ENCODE measurements around the gene CCDC33. TPM values are rescaled to one million over a fixed set of nuclear protein-coding genes. Genes with fewer than 3 reads are reported as not detected.

Gene CCDC33
- polyA plus RNA-seq, 1 of the 3 experiments (the other 2 are of a cell fraction): 4.0 TPM

DNA sequence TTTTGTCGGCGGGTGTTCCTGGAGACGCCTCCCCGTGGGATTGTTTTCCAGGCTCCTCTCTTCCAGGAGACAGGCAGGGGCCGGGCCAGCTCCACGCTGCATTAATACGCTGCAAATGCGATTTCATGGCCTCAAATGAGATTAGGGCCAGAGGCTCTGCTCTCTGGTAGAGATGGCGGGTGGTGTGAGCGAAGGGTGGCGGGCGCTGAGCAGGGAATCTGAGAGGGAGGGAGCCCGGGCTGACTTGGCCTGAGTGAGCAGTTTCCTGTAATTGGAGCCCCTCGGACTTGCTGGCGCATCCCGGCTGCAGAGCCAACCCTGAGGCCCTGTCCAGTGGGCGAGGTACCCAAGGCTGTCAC is 7.4 kb upstream of the CCDC33 start:
- Histone ChIP-seq H3K9me3 (no peaks in the 10 kb centered on the region), H3K27me3 (ENCODE audit: insufficient read depth) (no peaks in the 10 kb centered on the region), H3K4me3 (ENCODE audit: low read depth in 2 of 2, low read length in 1 of 2) (no peak overlapping the region), H3K4me2 (peak overlapping the region; percentile 67), H3K79me2 (ENCODE audit: insufficient read depth) (no peaks in the 10 kb centered on the region), H3K4me1 (ENCODE audit: control insufficient read depth in 1 of 2, insufficient read depth in 2 of 2, low read depth in 1 of 2, low read length in 1 of 2) (peaks cover 35 to 84% of the 10 kb centered on the region in 2 experiments), H4K20me1 (ENCODE audit: insufficient read depth) (no peaks in the 10 kb centered on the region), H3K27ac (ENCODE audit: low read depth in 2 of 2, low read length in 1 of 2) (peak overlapping the region; percentile 72 to 100), H2AFZ (ENCODE audit: low read depth) (peak overlapping the region; percentile 92), H3K9ac (peak overlapping the region; percentile 33; the same call in 1 of the 2 replicates), H3K9me2 (no peaks in the 10 kb centered on the region), H3F3A (replicated peaks; ENCODE audit: insufficient read depth) (peaks cover 17% of the 10 kb centered on the region), H3K36me3 (replicated peaks in 1 of 2; ENCODE audit: control insufficient read depth in 1 of 2, insufficient read depth in 2 of 2, low read length in 1 of 2) (no peaks in the 10 kb centered on the region)
- peak; percentile 87 for DNase-seq
- CTCF ChIA-PET: interaction anchor here (0.6 to 5.4 kb wide), 15 partner anchors 9 to 101 kb away, joined by 3 to 35 read pairs (median 4); no protein-coding TSS in a partner anchor
- WGBS (ENCODE audit: low lambda C conversion rate): 2% methylated on average over 6 of the region's 17 CpGs
- POLR2A ChIA-PET: interaction anchor here (0.6 to 1.9 kb wide), 13 partner anchors 11 to 99 kb away, joined by 3 to 12 read pairs (median 4); partner anchors contain the start of genes ISLR2 and STRA6
- TF ChIP-seq EZH2phosphoT487 (IDR thresholded peaks at IDR 0.05; ENCODE audit: borderline replicate concordance, low read depth) (no peak), POLR2AphosphoS5 (IDR thresholded peaks at IDR 0.05; ENCODE audit: low read depth, low read length) (peak; percentile 54; the same call in 1 of the 2 replicates), SMC3 (IDR thresholded peaks at IDR 0.05; ENCODE audit: low read depth, low read length) (no peak; the same call in 1 of the 2 replicates), MEF2A (IDR thresholded peaks at IDR 0.05; ENCODE audit: borderline replicate concordance, low read depth) (no peak), FOXM1 (IDR thresholded peaks at IDR 0.05; ENCODE audit: low read depth) (no peak), TCF12 (IDR thresholded peaks at IDR 0.05) (peak; percentile 39; the same call in 1 of the 2 replicates), GATA2 (CRISPR knock-in tag; IDR thresholded peaks at IDR 0.05) (peak; percentile 76), RXRA (IDR thresholded peaks at IDR 0.05; ENCODE audit: borderline replicate concordance, low read depth) (no peak), JUND (IDR thresholded peaks at IDR 0.05) (no peak), GABPA (IDR thresholded peaks at IDR 0.05; ENCODE audit: low read depth) (no peak), EP300 (IDR thresholded peaks at IDR 0.05; ENCODE audit: borderline replicate concordance in 1 of 2, low read depth in 1 of 2, low read length in 1 of 2) (peak in 1 of 2 experiments; percentile 91; a peak in 3 of 4 replicates), TAF1 (IDR thresholded peaks at IDR 0.05; ENCODE audit: borderline replicate concordance, low read depth, low read length) (no peak), SIN3A (IDR thresholded peaks at IDR 0.05; ENCODE audit: borderline replicate concordance, low read depth, low read length) (no peak), IRF3 (IDR thresholded peaks at IDR 0.05; ENCODE audit: low read depth, low read length) (no peak), MXI1 (IDR thresholded peaks at IDR 0.05; ENCODE audit: low read depth, low read length) (peak; percentile 89; the same call in 1 of the 2 replicates), NRF1 (IDR thresholded peaks at IDR 0.05; ENCODE audit: low read depth, low read length) (no peak), ELF1 (IDR thresholded peaks at IDR 0.05) (peak; percentile 56), RAD21 (IDR thresholded peaks at IDR 0.05; ENCODE audit: low read length) (peak; percentile 46), USF2 (IDR thresholded peaks at IDR 0.05; ENCODE audit: borderline replicate concordance, low read depth, low read length) (no peak), CHD2 (IDR thresholded peaks at IDR 0.05; ENCODE audit: low read length, partially characterized antibody) (peak; percentile 80), NFIC (IDR thresholded peaks at IDR 0.05; ENCODE audit: borderline replicate concordance) (peak; percentile 29; the same call in 1 of the 2 replicates), FOSL2 (IDR thresholded peaks at IDR 0.05; ENCODE audit: borderline replicate concordance, low read depth) (no peak)
- TF ChIP-seq, protein P1, sequence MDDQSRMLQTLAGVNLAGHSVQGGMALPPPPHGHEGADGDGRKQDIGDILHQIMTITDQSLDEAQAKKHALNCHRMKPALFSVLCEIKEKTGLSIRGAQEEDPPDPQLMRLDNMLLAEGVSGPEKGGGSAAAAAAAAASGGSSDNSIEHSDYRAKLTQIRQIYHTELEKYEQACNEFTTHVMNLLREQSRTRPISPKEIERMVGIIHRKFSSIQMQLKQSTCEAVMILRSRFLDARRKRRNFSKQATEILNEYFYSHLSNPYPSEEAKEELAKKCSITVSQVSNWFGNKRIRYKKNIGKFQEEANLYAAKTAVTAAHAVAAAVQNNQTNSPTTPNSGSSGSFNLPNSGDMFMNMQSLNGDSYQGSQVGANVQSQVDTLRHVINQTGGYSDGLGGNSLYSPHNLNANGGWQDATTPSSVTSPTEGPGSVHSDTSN (IDR thresholded peaks at IDR 0.05): 0 out of 2 replicates have a peak, but pooled peaks have one; percentile 9
- TF ChIP-seq, protein P2, sequence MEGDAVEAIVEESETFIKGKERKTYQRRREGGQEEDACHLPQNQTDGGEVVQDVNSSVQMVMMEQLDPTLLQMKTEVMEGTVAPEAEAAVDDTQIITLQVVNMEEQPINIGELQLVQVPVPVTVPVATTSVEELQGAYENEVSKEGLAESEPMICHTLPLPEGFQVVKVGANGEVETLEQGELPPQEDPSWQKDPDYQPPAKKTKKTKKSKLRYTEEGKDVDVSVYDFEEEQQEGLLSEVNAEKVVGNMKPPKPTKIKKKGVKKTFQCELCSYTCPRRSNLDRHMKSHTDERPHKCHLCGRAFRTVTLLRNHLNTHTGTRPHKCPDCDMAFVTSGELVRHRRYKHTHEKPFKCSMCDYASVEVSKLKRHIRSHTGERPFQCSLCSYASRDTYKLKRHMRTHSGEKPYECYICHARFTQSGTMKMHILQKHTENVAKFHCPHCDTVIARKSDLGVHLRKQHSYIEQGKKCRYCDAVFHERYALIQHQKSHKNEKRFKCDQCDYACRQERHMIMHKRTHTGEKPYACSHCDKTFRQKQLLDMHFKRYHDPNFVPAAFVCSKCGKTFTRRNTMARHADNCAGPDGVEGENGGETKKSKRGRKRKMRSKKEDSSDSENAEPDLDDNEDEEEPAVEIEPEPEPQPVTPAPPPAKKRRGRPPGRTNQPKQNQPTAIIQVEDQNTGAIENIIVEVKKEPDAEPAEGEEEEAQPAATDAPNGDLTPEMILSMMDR (IDR thresholded peaks at IDR 0.05): no peak
- TF ChIP-seq, protein P3, sequence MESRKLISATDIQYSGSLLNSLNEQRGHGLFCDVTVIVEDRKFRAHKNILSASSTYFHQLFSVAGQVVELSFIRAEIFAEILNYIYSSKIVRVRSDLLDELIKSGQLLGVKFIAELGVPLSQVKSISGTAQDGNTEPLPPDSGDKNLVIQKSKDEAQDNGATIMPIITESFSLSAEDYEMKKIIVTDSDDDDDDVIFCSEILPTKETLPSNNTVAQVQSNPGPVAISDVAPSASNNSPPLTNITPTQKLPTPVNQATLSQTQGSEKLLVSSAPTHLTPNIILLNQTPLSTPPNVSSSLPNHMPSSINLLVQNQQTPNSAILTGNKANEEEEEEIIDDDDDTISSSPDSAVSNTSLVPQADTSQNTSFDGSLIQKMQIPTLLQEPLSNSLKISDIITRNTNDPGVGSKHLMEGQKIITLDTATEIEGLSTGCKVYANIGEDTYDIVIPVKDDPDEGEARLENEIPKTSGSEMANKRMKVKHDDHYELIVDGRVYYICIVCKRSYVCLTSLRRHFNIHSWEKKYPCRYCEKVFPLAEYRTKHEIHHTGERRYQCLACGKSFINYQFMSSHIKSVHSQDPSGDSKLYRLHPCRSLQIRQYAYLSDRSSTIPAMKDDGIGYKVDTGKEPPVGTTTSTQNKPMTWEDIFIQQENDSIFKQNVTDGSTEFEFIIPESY (IDR thresholded peaks at IDR 0.05; ENCODE audit: borderline replicate concordance, low read depth): no peak
- TF ChIP-seq, protein P4, sequence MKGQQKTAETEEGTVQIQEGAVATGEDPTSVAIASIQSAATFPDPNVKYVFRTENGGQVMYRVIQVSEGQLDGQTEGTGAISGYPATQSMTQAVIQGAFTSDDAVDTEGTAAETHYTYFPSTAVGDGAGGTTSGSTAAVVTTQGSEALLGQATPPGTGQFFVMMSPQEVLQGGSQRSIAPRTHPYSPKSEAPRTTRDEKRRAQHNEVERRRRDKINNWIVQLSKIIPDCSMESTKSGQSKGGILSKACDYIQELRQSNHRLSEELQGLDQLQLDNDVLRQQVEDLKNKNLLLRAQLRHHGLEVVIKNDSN (IDR thresholded peaks at IDR 0.05; ENCODE audit: borderline replicate concordance, low read depth): no peak
